HG03457 (cell line): Measurements from ENCODE around the gene JAZF1.
"Not testable (repeated sequence)": the region's sequence is repeated elsewhere in the genome, so short reads cannot be mapped to it uniquely, and the experiment has no call there.

Experiments used
- ATAC-seq: cut with Tn5 transposase; IDR thresholded peaks from one replicate; pipeline ENCODE4 v1.9.1; 2021; ENCODE audit warnings: moderate number of reproducible peaks; ENCODE audit not compliant: unreplicated experiment

Gene JAZF1

GRCh38 chr7:27860800-27861199 lies 319.8 kb downstream of the JAZF1 start:
- no peak for ATAC-seq

GRCh38 chr7:27856703-27857485 lies 323.7 kb downstream of the JAZF1 start:
- not testable (repeated sequence) for ATAC-seq

GRCh38 chr7:27850531-27850930 lies 330.1 kb downstream of the JAZF1 start:
- no peak for ATAC-seq

- no peak for ATAC-seq
These were observed 334.2 kb downstream of the JAZF1 start for GRCh38 chr7:27846388-27846787.

GRCh38 chr7:27843584-27844305 lies 336.9 kb downstream of the JAZF1 start:
- ATAC-seq: no peak

- no peak for ATAC-seq
These were observed 337.7 kb downstream of the JAZF1 start for GRCh38 chr7:27842851-27843250.

- no peak for ATAC-seq
These were observed 338.4 kb downstream of the JAZF1 start for GRCh38 chr7:27842094-27842692.

GRCh38 chr7:27840760-27841364 lies 339.7 kb downstream of the JAZF1 start:
- ATAC-seq: no peak

GRCh38 chr7:27840313-27840712 lies 340.3 kb downstream of the JAZF1 start:
- ATAC-seq: no peak

- no peak for ATAC-seq
These were observed 341.5 kb downstream of the JAZF1 start for GRCh38 chr7:27839099-27839498.

- no peak for ATAC-seq
These were observed 344.1 kb downstream of the JAZF1 start for GRCh38 chr7:27836536-27836935.

GRCh38 chr7:27835376-27835775 lies 345.2 kb downstream of the JAZF1 start:
- ATAC-seq: no peak

- no peak for ATAC-seq
These were observed 346.2 kb downstream of the JAZF1 start for GRCh38 chr7:27834179-27834921.

GRCh38 chr7:27826357-27826756 lies 354.2 kb downstream of the JAZF1 start:
- no peak for ATAC-seq

GRCh38 chr7:27825891-27826290 lies 354.7 kb downstream of the JAZF1 start:
- no peak for ATAC-seq

GRCh38 chr7:27822245-27822644 lies 358.4 kb downstream of the JAZF1 start:
- no peak for ATAC-seq

GRCh38 chr7:27812706-27813105 lies 367.9 kb downstream of the JAZF1 start:
- ATAC-seq: no peak

GRCh38 chr7:27810186-27810585 lies 370.4 kb downstream of the JAZF1 start:
- ATAC-seq: no peak

GRCh38 chr7:27808626-27809025 lies 372.0 kb downstream of the JAZF1 start:
- no peak for ATAC-seq

- no peak for ATAC-seq
These were observed 376.5 kb downstream of the JAZF1 start for GRCh38 chr7:27804139-27804538.

- no peak for ATAC-seq
These were observed 377.6 kb downstream of the JAZF1 start for GRCh38 chr7:27802999-27803398.
